Gastroesophageal sphincter (tissue), 3 donors: ENCODE results near the gene CNIH2.

Experiments
- CTCF ChIP-seq, 4 experiments: fragments of 200-600 bp in 2 of 4; fragments of 450-650 bp in 2 of 4; sonication (generic) in 1 of 4; IDR thresholded peaks; one replicate each; pipeline ENCODE4 v1.5.1; 2017 to 2019; ENCODE audit warnings: antibody characterized with exemption in 4 of 4, mild to moderate bottlenecking in 2 of 4, moderate library complexity in 2 of 4
- POLR2A ChIP-seq, 2 donors: fragments of 450-650 bp; IDR thresholded peaks; one replicate each; pipeline ENCODE4 v1.6.1; 2017; ENCODE audit warnings: antibody characterized with exemption in 2 of 2, mild to moderate bottlenecking in 2 of 2, moderate library complexity in 1 of 2

DNA sequence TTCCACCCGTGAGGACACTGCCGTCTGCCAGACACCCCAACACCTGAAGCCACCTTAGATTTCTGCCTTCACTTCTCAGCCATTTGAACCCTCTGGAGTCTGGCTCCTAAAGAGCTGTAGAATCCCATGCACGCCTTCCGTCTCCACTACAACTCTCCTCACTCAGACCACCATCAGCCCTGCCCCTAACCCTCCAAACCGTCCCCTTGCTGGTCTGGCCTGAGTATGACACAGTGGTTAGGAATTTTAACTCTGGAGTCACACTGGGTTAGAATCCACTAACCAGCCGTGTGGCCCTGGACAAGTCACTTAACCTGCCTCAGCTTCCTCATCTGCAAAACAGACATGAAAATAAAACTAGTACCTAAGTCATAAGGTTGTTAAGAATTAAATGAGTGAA is 3.0 kb downstream of the CNIH2 start:
- no peak for TF ChIP-seq CTCF (IDR thresholded peaks at IDR 0.05)
- no peak for TF ChIP-seq POLR2A (IDR thresholded peaks at IDR 0.05)
